ENCODE results near the gene CDC20. TPM values are rescaled to one million over a fixed set of nuclear protein-coding genes. Genes with fewer than 3 reads are reported as not detected.

Gene CDC20
- total RNA-seq, 2 experiments from 2014 or later: 152 to 155 TPM

DNA sequence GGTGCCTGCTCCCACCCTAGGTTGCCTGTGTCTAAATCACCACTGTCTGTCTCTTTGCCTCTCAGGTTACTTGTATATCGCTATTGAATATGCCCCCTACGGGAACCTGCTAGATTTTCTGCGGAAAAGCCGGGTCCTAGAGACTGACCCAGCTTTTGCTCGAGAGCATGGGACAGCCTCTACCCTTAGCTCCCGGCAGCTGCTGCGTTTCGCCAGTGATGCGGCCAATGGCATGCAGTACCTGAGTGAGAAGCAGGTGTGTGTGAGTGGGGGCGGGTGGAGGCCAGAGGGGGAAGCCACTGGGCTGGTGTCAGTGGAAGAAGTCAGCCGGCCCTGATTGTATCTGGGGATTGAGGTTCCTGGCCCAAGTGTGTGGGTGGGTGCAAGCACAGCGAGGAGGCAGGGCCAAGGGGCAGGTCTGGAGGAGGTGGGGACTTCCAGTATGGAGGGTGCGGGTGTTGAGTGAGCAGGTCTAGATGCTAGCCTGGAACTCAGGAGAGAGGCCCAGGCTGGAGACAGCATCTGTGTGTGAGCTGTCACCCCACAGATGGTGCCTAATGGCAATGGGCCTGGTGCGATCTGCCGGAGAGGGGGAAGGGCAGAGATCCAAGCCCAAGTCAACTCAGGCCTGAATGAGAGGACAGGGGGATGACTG, 40.8 kb upstream of the CDC20 start:
- Mint-ChIP-seq H3K4me1 (ENCODE audit: low read depth) (no peaks in the 10 kb centered on the region), H3K27me3 (no peaks in the 10 kb centered on the region), H3K4me3 (no peak overlapping the region), H3K36me3 (no peaks in the 10 kb centered on the region), H3K9me3 (no peaks in the 10 kb centered on the region), H3K27ac (no peak overlapping the region)
- intact Hi-C loops (cut with micrococcal nuclease): no loop called here
- peak; percentile 15 for DNase-seq
- CTCF ChIA-PET: interaction anchor here (0.6 kb wide), 1 partner anchor 558 kb away, joined by 3 read pairs; no protein-coding TSS in a partner anchor
- POLR2A ChIA-PET: no interaction called here

DNA sequence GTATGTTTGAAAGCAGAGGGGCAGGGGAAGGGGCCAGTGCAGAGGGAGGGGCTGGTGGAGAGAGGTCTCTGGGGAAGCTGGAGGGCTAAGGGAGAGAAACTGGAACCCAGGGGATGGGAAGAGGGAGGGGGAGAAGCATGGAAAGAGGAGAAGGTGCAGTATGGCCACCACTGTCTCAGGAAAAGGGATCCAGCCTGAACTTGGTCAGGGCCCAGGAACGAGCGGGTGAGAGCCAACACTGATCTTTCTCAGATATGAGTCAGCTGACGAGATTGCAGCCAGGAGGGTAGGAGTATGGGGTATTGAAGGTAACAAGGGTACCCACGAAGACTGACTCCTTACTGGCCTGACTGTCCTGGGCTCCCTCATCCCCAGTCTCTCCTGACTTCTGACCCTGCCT, 40.0 kb upstream of the CDC20 start:
- Mint-ChIP-seq H3K27ac (no peak overlapping the region), H3K9me3 (no peaks in the 10 kb centered on the region), H3K36me3 (no peaks in the 10 kb centered on the region), H3K27me3 (no peaks in the 10 kb centered on the region), H3K4me3 (no peak overlapping the region), H3K4me1 (ENCODE audit: low read depth) (no peaks in the 10 kb centered on the region)
- ChIA-PET CTCF (no interaction called here), POLR2A (no interaction called here)
- no peak for DNase-seq
- intact Hi-C loops (cut with micrococcal nuclease): no loop called here

DNA sequence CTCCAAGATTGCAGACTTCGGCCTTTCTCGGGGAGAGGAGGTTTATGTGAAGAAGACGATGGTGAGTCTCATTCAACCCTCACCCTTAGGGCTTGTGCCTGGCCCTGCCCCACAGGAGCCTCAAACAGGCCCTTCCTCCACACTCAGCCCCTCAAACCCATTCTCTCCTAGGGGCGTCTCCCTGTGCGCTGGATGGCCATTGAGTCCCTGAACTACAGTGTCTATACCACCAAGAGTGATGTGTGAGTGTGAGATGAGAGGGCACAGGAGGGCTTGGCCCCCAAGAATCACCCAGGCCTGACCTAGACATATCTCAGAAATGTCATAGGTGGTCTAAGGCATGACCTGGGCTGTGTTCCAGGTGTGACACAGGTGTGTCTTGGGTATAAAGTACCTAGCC, 39.5 kb upstream of the CDC20 start:
- DNase-seq: no peak
- Mint-ChIP-seq H3K36me3 (no peaks in the 10 kb centered on the region), H3K27me3 (no peaks in the 10 kb centered on the region), H3K4me3 (no peak overlapping the region), H3K4me1 (ENCODE audit: low read depth) (no peaks in the 10 kb centered on the region), H3K27ac (no peak overlapping the region), H3K9me3 (peaks cover 1% of the 10 kb centered on the region)
- intact Hi-C loops (cut with micrococcal nuclease): no loop called here
- ChIA-PET POLR2A (no interaction called here), CTCF (no interaction called here)

DNA sequence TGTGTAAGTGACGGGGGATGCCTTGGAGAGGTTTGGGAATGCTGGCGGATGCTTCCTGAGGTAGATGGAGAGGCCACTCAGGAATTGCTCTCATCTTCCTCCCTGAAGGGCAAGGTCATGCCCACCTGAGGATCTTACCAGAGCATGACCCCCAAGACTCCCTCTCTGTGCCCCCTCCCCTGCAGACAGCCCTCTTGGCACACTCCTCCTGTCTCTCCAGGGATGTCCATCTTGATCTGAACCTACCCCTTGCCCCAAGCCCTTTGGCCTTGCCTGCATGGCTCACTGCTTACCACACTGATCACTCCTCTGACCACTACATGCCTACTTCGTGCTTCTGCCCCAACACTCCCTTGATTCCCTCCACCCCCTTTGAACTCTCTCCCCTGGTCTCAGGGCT, 39.0 kb upstream of the CDC20 start:
- CTCF ChIA-PET: no interaction called here
- peaks cover 3% of the 10 kb centered on the region for H3K36me3 Mint-ChIP-seq
- no peaks in the 10 kb centered on the region for H3K4me1 Mint-ChIP-seq (ENCODE audit: low read depth)
- POLR2A ChIA-PET: no interaction called here
- H3K27me3 Mint-ChIP-seq: no peaks in the 10 kb centered on the region
- no peak for DNase-seq
- intact Hi-C loops (cut with micrococcal nuclease): no loop called here
- no peak overlapping the region for H3K27ac Mint-ChIP-seq
- peaks cover 6% of the 10 kb centered on the region for H3K9me3 Mint-ChIP-seq
- H3K4me3 Mint-ChIP-seq: no peak overlapping the region

GRCh38 chr1:43321331-43321891, 37.4 kb upstream of the CDC20 start:
- Mint-ChIP-seq H3K27ac (no peak overlapping the region), H3K36me3 (peaks cover 4% of the 10 kb centered on the region), H3K4me3 (no peak overlapping the region), H3K4me1 (ENCODE audit: low read depth) (no peaks in the 10 kb centered on the region), H3K9me3 (peaks cover 15% of the 10 kb centered on the region), H3K27me3 (no peaks in the 10 kb centered on the region)
- ChIA-PET CTCF (interaction anchor here (1.0 kb wide), 1 partner anchor 93 kb away, joined by 3 read pairs; no protein-coding TSS in a partner anchor), POLR2A (no interaction called here)
- intact Hi-C loops (cut with micrococcal nuclease): no loop called here
- DNase-seq: no peak

DNA sequence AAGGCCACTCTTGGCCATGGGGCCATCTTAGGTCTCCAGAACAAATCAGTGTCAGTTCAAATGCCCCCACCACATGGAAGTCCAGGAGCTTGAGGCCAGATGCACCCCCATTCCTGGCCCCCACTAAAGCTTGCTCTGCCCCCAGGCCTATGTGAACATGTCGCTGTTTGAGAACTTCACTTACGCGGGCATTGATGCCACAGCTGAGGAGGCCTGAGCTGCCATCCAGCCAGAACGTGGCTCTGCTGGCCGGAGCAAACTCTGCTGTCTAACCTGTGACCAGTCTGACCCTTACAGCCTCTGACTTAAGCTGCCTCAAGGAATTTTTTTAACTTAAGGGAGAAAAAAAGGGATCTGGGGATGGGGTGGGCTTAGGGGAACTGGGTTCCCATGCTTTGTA, 36.3 kb upstream of the CDC20 start:
- no peak for DNase-seq
- H3K4me3 Mint-ChIP-seq: no peak overlapping the region
- no peak overlapping the region for H3K27ac Mint-ChIP-seq
- ChIA-PET POLR2A (no interaction called here), CTCF (no interaction called here)
- peaks cover 16% of the 10 kb centered on the region for H3K9me3 Mint-ChIP-seq
- H3K36me3 Mint-ChIP-seq: peaks cover 4% of the 10 kb centered on the region
- intact Hi-C loops (cut with micrococcal nuclease): no loop called here
- no peaks in the 10 kb centered on the region for H3K27me3 Mint-ChIP-seq
- no peaks in the 10 kb centered on the region for H3K4me1 Mint-ChIP-seq (ENCODE audit: low read depth)

DNA sequence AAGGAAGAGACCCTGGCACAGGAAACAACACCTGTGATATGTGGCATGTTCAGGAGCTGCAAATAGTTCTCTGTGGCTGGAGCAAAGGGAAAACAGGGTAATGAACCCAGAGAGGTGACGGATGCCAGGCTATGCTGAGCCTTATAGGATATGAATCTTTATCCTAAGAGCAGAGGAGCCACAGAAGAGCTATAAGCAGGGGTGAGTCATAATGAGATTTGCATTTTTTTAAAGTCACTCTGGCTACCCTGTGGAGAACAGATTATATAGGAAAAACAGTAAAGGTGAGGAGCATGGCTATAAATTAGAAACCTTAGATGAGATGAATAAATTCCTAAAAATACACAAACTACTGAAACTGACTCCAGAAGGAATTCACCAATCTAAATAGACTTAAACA, 34.0 kb upstream of the CDC20 start:
- H3K27me3 Mint-ChIP-seq: no peaks in the 10 kb centered on the region
- DNase-seq: no peak
- H3K36me3 Mint-ChIP-seq: peaks cover 4% of the 10 kb centered on the region
- ChIA-PET CTCF (interaction anchor here (0.5 kb wide), 1 partner anchor 403 kb away, joined by 3 read pairs; no protein-coding TSS in a partner anchor), POLR2A (no interaction called here)
- intact Hi-C loops (cut with micrococcal nuclease): no loop called here
- peaks cover 20% of the 10 kb centered on the region for H3K9me3 Mint-ChIP-seq
- H3K4me1 Mint-ChIP-seq (ENCODE audit: low read depth): peaks cover 2% of the 10 kb centered on the region
- H3K27ac Mint-ChIP-seq: no peak overlapping the region
- H3K4me3 Mint-ChIP-seq: no peak overlapping the region

DNA sequence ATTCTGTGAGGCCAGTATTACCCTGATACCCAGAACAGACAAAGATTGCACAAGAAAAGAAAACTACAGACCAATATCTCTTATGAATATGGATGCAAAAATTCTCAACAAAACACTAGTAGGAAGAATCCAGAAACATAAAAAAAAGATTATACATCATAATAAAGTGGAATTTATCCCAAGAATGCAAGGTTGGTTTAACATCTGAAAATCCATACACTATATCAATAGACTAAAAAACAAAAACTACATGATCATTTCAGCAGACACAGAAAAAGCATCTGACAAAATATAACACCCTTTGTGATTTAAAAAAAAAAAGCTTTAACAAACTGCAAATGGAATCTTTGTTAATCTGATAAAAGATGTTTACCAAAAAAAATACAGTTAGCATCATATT, 33.4 kb upstream of the CDC20 start:
- no peak overlapping the region for H3K4me3 Mint-ChIP-seq
- POLR2A ChIA-PET: no interaction called here
- H3K9me3 Mint-ChIP-seq: peaks cover 20% of the 10 kb centered on the region
- DNase-seq: no peak
- no peak overlapping the region for H3K27ac Mint-ChIP-seq
- peaks cover 7% of the 10 kb centered on the region for H3K4me1 Mint-ChIP-seq (ENCODE audit: low read depth)
- CTCF ChIA-PET: interaction anchor here (0.5 kb wide), 1 partner anchor 402 kb away, joined by 3 read pairs; no protein-coding TSS in a partner anchor
- H3K36me3 Mint-ChIP-seq: peaks cover 4% of the 10 kb centered on the region
- intact Hi-C loops (cut with micrococcal nuclease): no loop called here
- H3K27me3 Mint-ChIP-seq: no peaks in the 10 kb centered on the region

DNA sequence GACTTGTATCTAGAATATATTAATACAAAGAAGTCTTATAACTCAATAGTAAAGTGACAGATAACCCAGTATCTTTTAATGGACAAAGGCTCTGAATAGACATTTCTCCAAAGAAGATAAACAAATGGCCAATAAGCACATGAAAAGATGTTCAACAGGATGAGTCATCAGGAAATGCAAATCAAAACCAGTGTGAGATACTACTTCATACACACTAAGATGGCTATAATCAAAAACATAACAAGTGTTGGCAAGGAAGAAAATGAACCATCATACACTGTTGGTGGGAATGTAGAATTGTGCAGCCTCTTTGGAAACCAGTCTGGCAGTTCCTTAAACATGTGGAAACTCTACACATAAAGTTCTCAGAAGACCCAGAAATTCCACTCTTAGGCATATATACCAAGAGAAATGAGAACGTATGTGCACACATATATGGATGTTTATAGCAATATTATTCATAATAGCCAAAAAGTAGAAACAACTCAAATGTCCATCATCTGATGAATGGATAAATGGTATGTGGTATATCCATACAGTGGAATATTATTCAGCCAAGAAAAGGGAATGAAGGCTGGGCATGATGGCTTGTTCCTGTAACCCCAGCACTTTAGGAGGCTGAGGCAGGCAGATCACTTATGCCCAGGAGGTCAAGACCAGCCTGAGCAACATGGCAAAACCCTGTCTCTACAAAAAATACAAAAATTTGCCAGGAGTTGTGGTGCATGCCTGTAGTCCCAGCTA, 31.1 kb upstream of the CDC20 start:
- POLR2A ChIA-PET: no interaction called here
- DNase-seq: no peak
- CTCF ChIA-PET: no interaction called here
- intact Hi-C loops (cut with micrococcal nuclease): no loop called here
- H3K36me3 Mint-ChIP-seq: peaks cover 4% of the 10 kb centered on the region
- no peak overlapping the region for H3K27ac Mint-ChIP-seq
- peaks cover 20% of the 10 kb centered on the region for H3K9me3 Mint-ChIP-seq
- H3K4me1 Mint-ChIP-seq (ENCODE audit: low read depth): peaks cover 9% of the 10 kb centered on the region
- H3K27me3 Mint-ChIP-seq: no peaks in the 10 kb centered on the region
- H3K4me3 Mint-ChIP-seq: no peak overlapping the region

DNA sequence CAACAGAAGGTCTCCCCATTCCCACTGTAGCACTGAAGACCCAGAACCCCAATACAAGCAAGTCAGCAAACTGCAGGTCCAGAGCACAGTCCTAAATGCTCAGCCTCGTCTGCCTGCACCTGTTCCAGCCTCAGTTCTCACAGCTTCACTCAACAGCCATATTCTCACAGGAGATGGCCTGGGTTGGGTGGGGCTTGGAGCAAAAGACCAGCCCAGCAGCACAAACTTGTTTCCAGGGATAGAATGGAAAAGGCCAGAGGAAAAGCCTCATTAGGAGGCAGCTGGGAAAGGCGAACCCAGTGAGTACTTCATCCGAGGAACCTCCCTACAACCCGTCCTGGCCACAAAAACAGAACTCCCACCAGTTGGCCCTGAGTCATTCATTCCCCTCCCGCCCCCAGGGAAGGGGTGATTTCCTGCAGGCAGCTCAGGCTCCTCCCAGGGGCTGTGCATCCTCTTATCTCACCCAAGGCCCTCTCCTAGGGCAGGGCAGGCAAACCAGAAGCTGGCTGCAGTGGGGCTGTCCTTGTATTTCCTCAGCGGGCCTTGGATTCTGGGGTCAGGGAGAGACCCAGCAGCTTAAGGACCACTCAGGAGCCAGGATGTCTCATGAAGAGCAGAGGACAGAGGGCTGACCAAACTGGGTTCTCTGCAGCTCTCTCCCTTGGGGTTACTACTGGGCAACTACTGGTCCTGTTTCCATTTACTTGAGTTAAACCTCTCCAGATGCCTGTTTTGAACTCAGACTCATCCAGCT, 28.6 kb upstream of the CDC20 start:
- Mint-ChIP-seq H3K27me3 (no peaks in the 10 kb centered on the region), H3K9me3 (peaks cover 10% of the 10 kb centered on the region), H3K4me3 (no peak overlapping the region), H3K4me1 (ENCODE audit: low read depth) (peaks cover 9% of the 10 kb centered on the region), H3K36me3 (no peaks in the 10 kb centered on the region), H3K27ac (no peak overlapping the region)
- intact Hi-C loops (cut with micrococcal nuclease): no loop called here
- CTCF ChIA-PET: interaction anchor here (0.7 to 1.1 kb wide), 3 partner anchors 28 to 605 kb away, joined by 3 to 4 read pairs (median 3); partner anchors contain the start of genes CDC20 and ELOVL1
- DNase-seq: peak; percentile 86
- POLR2A ChIA-PET: interaction anchor here (2.3 kb wide), 1 partner anchor 28 kb away, joined by 9 read pairs; the partner anchor contains the start of gene CDC20

DNA sequence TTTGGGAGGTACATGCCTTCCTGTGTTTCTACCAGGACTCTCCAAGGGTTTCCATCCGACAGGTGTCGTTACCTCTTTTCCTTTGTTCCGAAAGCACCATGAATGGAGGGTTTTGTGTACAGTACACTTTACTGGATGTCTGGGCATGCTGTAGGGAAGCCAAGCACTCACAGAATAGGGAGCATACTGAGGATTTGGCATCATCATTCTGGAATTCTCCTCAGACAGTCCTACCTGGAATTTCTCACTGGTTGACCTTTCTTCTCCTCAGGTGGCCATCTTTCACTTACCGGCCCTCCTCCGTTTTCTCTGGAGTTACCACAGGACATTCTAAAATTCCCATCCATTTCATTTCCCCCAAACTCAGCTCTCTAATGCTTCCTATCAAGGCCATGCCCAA, 27.1 kb upstream of the CDC20 start:
- H3K36me3 Mint-ChIP-seq: no peaks in the 10 kb centered on the region
- no peaks in the 10 kb centered on the region for H3K27me3 Mint-ChIP-seq
- CTCF ChIA-PET: no interaction called here
- peaks cover 9% of the 10 kb centered on the region for H3K4me1 Mint-ChIP-seq (ENCODE audit: low read depth)
- intact Hi-C loops (cut with micrococcal nuclease): no loop called here
- DNase-seq: no peak
- H3K27ac Mint-ChIP-seq: no peak overlapping the region
- H3K4me3 Mint-ChIP-seq: no peak overlapping the region
- POLR2A ChIA-PET: no interaction called here
- peaks cover 5% of the 10 kb centered on the region for H3K9me3 Mint-ChIP-seq

DNA sequence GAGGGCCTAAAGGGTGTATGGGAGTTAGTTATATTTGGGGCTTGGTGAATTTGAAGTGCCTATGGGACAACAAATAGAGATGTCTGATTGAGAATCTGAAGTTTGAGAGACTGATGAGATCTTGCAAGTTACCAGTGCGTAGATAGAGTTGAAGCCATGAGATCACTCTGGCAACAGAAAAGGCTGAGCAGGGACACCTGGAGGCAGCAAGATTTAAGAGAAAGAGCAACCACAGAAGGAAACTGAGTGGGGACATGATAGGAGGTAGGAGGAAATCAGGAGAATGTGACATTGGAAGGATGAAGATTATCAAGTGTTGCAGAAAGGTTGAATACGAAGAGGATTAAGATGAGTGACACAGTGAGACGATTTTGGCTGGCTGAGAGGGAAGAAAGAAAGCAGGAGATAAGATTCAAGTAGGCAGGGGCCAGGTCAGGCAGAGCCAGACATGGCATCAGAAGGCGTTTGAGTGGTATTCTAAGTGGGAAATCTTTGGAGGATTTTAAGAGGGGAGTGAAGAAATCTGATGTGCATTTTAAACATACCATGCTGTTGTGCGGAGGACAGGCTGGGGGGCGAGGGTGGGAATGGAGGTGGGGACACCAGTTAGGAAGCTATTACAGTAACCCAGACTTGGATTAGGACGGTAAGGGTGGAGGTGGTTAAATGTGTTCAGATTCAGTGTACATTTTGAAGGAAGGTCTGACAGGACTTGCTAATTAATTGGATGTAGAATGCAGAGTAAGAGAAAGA, 24.2 kb upstream of the CDC20 start:
- H3K9me3 Mint-ChIP-seq: no peaks in the 10 kb centered on the region
- no peaks in the 10 kb centered on the region for H3K36me3 Mint-ChIP-seq
- CTCF ChIA-PET: no interaction called here
- H3K4me1 Mint-ChIP-seq (ENCODE audit: low read depth): peaks cover 9% of the 10 kb centered on the region
- H3K4me3 Mint-ChIP-seq: no peak overlapping the region
- no peak for DNase-seq
- H3K27ac Mint-ChIP-seq: no peak overlapping the region
- H3K27me3 Mint-ChIP-seq: no peaks in the 10 kb centered on the region
- intact Hi-C loops (cut with micrococcal nuclease): no loop called here
- POLR2A ChIA-PET: no interaction called here

All from activated CD4-positive, alpha-beta memory T cell treated with anti-CD3 and anti-CD28 coated beads for 36 hours (primary cell).